ENCODE measurements around the gene ZNF785.

DNA sequence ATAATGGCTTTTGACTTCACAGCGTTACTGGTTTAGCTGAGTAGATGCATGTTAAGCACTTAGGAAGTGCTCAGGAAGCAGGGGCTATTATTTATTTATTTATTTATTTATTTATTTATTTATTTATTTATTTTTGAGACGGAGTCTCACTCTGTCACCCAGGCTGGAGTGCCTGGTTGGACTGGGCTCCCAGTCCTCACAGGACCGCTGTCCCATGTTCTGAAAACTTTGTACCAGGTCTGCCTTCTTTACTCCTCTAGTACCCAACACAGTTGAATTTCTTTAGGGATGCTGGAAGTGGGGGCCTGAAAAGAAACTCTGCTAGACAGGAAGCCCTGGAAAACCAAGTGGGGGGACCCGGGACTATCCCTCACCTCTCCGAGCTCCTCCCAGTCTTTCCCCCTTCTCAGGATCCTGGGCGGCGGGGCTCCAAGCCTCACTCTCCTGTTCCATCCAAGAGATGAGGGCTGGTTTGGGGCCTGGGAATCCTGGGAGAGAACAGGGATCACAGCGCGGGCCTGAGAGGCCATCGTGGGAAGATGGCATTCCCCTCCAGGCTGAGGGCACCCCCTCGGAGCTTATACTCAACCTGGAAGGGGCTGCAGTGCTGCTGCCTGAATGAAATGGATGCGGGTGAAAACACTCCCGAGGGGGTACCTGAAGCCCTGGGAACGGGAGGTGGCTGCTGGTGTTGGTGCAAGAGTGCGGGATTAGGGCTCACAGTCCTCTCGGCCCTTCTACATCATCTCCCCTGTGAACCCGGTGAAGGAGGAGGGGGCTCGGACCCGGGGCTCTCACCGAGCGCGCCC lies 14.7 kb downstream of the ZNF785 start:
- no peak for TF ChIP-seq GATA3 (IDR thresholded peaks at IDR 0.05; ENCODE audit: low read depth, low read length)
- TF ChIP-seq GATA2 (IDR thresholded peaks at IDR 0.05; ENCODE audit: low read depth, low read length): no peak

Measured in SH-SY5Y (cell line).